Right lobe of liver (tissue), 4 donors: ENCODE results near the gene CD22.

Source experiments
- CTCF ChIP-seq, 4 donors: fragments of 200-600 bp in 3 of 4; fragments of 450-650 bp in 1 of 4; IDR thresholded peaks; one replicate each; pipeline versions ENCODE4 v1.5.1 to v1.8.0; 2016 to 2022; ENCODE audit warnings: antibody characterized with exemption in 4 of 4, mild to moderate bottlenecking in 2 of 4
- POLR2A ChIP-seq: fragments of 450-650 bp; IDR thresholded peaks from one replicate; pipeline ENCODE4 v1.6.1; 2017; ENCODE audit warnings: antibody characterized with exemption, mild to moderate bottlenecking
- donor health status: DM: no; HTN: no; CAD: no.
- donor health status: DM: no; HTN: no; CAD: no.
- donor health status: DM: no; HTN: yes; CAD: no.

- TF ChIP-seq POLR2A (no peak), CTCF (IDR thresholded peaks at IDR 0.05) (no peak)
Measured at GRCh38 chr19:35291259-35291658, 37.7 kb upstream of the CD22 start.
